Activated T-cell treated with anti-CD3 and anti-CD28 coated beads, Interleukin-2, amount 50 U/mL, for 4 hours (primary cell): ENCODE results near the gene PHYKPL. TPM values are rescaled to one million over a fixed set of nuclear protein-coding genes. Genes with fewer than 3 reads are reported as not detected.
"Not testable (repeated sequence)": the region's sequence is repeated elsewhere in the genome, so short reads cannot be mapped to it uniquely, and the experiment has no call there.

Experiments used
- ATAC-seq, 2 donors: fragments of 200-7000 bp; cut with Tn5 transposase; one replicate each; pipeline ENCODE4 v1.10.0; 2021
- DNase-seq: peaks from one replicate; pipeline ENCODE4 v3.0.0-alpha.2; 2020
- H3K27me3 Mint-ChIP-seq: one replicate; pipeline ENCODE4 v1.8.0; 2021; ENCODE audit warnings: low read depth, mixed read lengths
- H3K36me3 Mint-ChIP-seq: one replicate; pipeline ENCODE4 v1.8.0; 2022; ENCODE audit warnings: mixed read lengths; ENCODE audit not compliant: insufficient read depth
- H3K4me1 Mint-ChIP-seq: one replicate; pipeline ENCODE4 v1.8.0; 2021; ENCODE audit warnings: low read depth, mixed read lengths
- H3K4me3 Mint-ChIP-seq: one replicate; pipeline ENCODE4 v1.8.0; 2021; ENCODE audit warnings: mild to moderate bottlenecking, moderate library complexity, mixed read lengths
- H3K9me3 Mint-ChIP-seq: one replicate; pipeline ENCODE4 v1.8.0; 2021; ENCODE audit warnings: mixed read lengths
- total RNA-seq, 3 donors: library from RNA; stranded (reverse); gene quantifications; one replicate each; pipeline ENCODE4 v1.2.1, GENCODE V29; 2021

PHYKPL gene
- total RNA-seq, 3 donors from 2014 or later: 46.7 to 53.2 (median 49.7) TPM

GRCh38 chr5:178250263-178250662, 17.7 kb upstream of the PHYKPL start:
- H3K36me3 Mint-ChIP-seq: no peaks in the 10 kb centered on the region
- H3K9me3 Mint-ChIP-seq: no peaks in the 10 kb centered on the region
- ATAC-seq (no peak), DNase-seq (no peak)
- H3K27me3 Mint-ChIP-seq: no peaks in the 10 kb centered on the region
- no peak overlapping the region for H3K4me3 Mint-ChIP-seq
- H3K4me1 Mint-ChIP-seq: peaks cover 10% of the 10 kb centered on the region

GRCh38 chr5:178249191-178249989, 16.8 kb upstream of the PHYKPL start:
- Mint-ChIP-seq H3K9me3 (no peaks in the 10 kb centered on the region), H3K36me3 (no peaks in the 10 kb centered on the region), H3K4me1 (peaks cover 10% of the 10 kb centered on the region), H3K27me3 (no peaks in the 10 kb centered on the region), H3K4me3 (no peak overlapping the region)
- DNase-seq (no peak), ATAC-seq (peak; percentile 41 to 76)

GRCh38 chr5:178248750-178249149, 16.1 kb upstream of the PHYKPL start:
- Mint-ChIP-seq H3K36me3 (no peaks in the 10 kb centered on the region), H3K4me1 (peaks cover 10% of the 10 kb centered on the region), H3K4me3 (no peak overlapping the region)

GRCh38 chr5:178247481-178248456, 15.2 kb upstream of the PHYKPL start:
- H3K4me1 Mint-ChIP-seq: peaks cover 10% of the 10 kb centered on the region
- H3K27me3 Mint-ChIP-seq: no peaks in the 10 kb centered on the region
- no peaks in the 10 kb centered on the region for H3K9me3 Mint-ChIP-seq
- no peaks in the 10 kb centered on the region for H3K36me3 Mint-ChIP-seq
- no peak overlapping the region for H3K4me3 Mint-ChIP-seq
- DNase-seq (peak; percentile 20), ATAC-seq (peak; percentile 70 to 78)

More at GRCh38 chr5:178248750-178249149, 16.1 kb upstream of the PHYKPL start:
- ATAC-seq (no peak), DNase-seq (no peak)
- Mint-ChIP-seq H3K9me3 (no peaks in the 10 kb centered on the region), H3K27me3 (no peaks in the 10 kb centered on the region)

GRCh38 chr5:178246624-178247279, 14.2 kb upstream of the PHYKPL start:
- no peaks in the 10 kb centered on the region for H3K27me3 Mint-ChIP-seq
- no peaks in the 10 kb centered on the region for H3K36me3 Mint-ChIP-seq
- peaks cover 14% of the 10 kb centered on the region for H3K4me1 Mint-ChIP-seq
- no peak overlapping the region for H3K4me3 Mint-ChIP-seq
- ATAC-seq (no peak), DNase-seq (no peak)
- no peaks in the 10 kb centered on the region for H3K9me3 Mint-ChIP-seq

GRCh38 chr5:178245389-178245788, 12.8 kb upstream of the PHYKPL start:
- Mint-ChIP-seq H3K4me3 (no peak overlapping the region), H3K36me3 (no peaks in the 10 kb centered on the region), H3K4me1 (peaks cover 21% of the 10 kb centered on the region), H3K9me3 (no peaks in the 10 kb centered on the region), H3K27me3 (no peaks in the 10 kb centered on the region)
- no peak for ATAC-seq
- no peak for DNase-seq

- DNase-seq (no peak), ATAC-seq (no peak)
- H3K36me3 Mint-ChIP-seq: no peaks in the 10 kb centered on the region
- H3K27me3 Mint-ChIP-seq: no peaks in the 10 kb centered on the region
- H3K9me3 Mint-ChIP-seq: no peaks in the 10 kb centered on the region
- H3K4me1 Mint-ChIP-seq: peaks cover 22% of the 10 kb centered on the region
- H3K4me3 Mint-ChIP-seq: no peak overlapping the region
Measured at GRCh38 chr5:178244576-178244975, 12.0 kb upstream of the PHYKPL start.

GRCh38 chr5:178242416-178242815, 9.8 kb upstream of the PHYKPL start:
- no peak overlapping the region for H3K4me3 Mint-ChIP-seq
- ATAC-seq (no peak), DNase-seq (no peak)
- H3K36me3 Mint-ChIP-seq: no peaks in the 10 kb centered on the region
- H3K4me1 Mint-ChIP-seq: peaks cover 26% of the 10 kb centered on the region
- no peaks in the 10 kb centered on the region for H3K9me3 Mint-ChIP-seq
- no peaks in the 10 kb centered on the region for H3K27me3 Mint-ChIP-seq

GRCh38 chr5:178241688-178242231, 9.2 kb upstream of the PHYKPL start:
- ATAC-seq: peak in 1 of 2 donors; percentile 16
- Mint-ChIP-seq H3K4me1 (peaks cover 26% of the 10 kb centered on the region), H3K27me3 (no peaks in the 10 kb centered on the region), H3K4me3 (no peak overlapping the region), H3K36me3 (no peaks in the 10 kb centered on the region), H3K9me3 (no peaks in the 10 kb centered on the region)
- no peak for DNase-seq

GRCh38 chr5:178241231-178241663, 8.6 kb upstream of the PHYKPL start:
- peak; percentile 16 to 27 for ATAC-seq
- no peaks in the 10 kb centered on the region for H3K9me3 Mint-ChIP-seq
- no peaks in the 10 kb centered on the region for H3K27me3 Mint-ChIP-seq
- H3K4me3 Mint-ChIP-seq: peak overlapping the region; percentile 40
- no peaks in the 10 kb centered on the region for H3K36me3 Mint-ChIP-seq
- no peak for DNase-seq
- H3K4me1 Mint-ChIP-seq: peaks cover 30% of the 10 kb centered on the region

- Mint-ChIP-seq H3K9me3 (no peaks in the 10 kb centered on the region), H3K4me1 (peaks cover 30% of the 10 kb centered on the region), H3K4me3 (peak overlapping the region; percentile 38), H3K27me3 (no peaks in the 10 kb centered on the region), H3K36me3 (no peaks in the 10 kb centered on the region)
- no peak for DNase-seq
- no peak for ATAC-seq
Measured at GRCh38 chr5:178240766-178241165, 8.2 kb upstream of the PHYKPL start.

- peak overlapping the region; percentile 38 for H3K4me3 Mint-ChIP-seq
Measured at GRCh38 chr5:178240341-178240741, 7.7 kb upstream of the PHYKPL start.

GRCh38 chr5:178239626-178240301, 7.2 kb upstream of the PHYKPL start:
- H3K4me1 Mint-ChIP-seq: peaks cover 35% of the 10 kb centered on the region
- not testable (repeated sequence) for DNase-seq, H3K36me3 Mint-ChIP-seq, H3K4me3 Mint-ChIP-seq, H3K27me3 Mint-ChIP-seq, H3K9me3 Mint-ChIP-seq
- peak in 1 of 2 donors; percentile 6 for ATAC-seq

More at GRCh38 chr5:178240341-178240741, 7.7 kb upstream of the PHYKPL start:
- H3K9me3 Mint-ChIP-seq: no peaks in the 10 kb centered on the region
- no peaks in the 10 kb centered on the region for H3K27me3 Mint-ChIP-seq
- H3K4me1 Mint-ChIP-seq: peaks cover 30% of the 10 kb centered on the region
- H3K36me3 Mint-ChIP-seq: no peaks in the 10 kb centered on the region
- ATAC-seq: peak in 1 of 2 donors; percentile 6
- DNase-seq: no peak
